UCSD-AML1 (cell line): ENCODE data around the gene EMX1.

Experiments used
- DNase-seq: peaks from one replicate; lab custom pipeline; 2025; ENCODE audit not compliant: unreplicated experiment; lab: John Stamatoyannopoulos, UW

Gene EMX1

DNA sequence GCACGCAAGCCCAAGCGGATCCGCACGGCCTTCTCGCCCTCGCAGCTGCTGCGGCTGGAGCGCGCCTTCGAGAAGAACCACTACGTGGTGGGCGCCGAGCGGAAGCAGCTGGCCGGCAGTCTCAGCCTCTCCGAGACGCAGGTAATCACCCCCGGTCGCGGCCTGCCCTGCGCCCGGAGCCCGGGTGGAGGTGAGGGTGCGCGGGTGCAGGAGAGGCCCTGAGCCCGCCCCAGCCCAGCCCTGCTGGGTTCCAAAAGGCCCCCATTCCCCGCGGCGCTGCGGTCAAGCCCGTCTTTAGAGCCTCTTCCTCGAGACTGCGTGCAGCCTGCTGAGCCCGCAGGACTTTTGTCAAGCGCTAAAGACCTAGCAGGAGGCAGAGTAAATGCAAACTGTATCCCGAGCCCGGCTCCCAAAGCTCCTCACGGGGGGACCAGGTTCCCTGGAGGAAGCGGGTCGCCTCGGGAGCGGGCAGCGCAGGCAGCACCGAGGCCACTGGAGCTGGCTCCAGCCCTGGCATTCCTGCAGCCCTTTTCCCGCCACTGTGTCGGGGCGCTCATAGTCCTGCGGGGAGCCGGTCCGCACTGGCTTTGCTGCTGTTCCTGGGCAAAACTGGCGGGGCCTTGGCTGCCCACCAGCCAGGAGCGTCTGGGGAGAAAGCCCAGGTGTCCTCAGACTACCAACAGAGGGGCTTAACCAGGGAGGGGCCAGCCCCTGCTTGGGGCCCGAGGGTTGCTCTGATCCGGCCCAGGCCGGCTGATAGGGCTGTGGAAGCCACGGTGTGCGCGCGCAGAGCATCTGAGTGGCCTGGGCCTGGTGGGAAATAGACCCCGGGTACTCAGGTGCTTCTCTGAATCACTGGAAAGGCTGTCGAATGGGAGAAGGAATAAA, 7.3 kb downstream of the EMX1 start:
- no peak for DNase-seq

DNA sequence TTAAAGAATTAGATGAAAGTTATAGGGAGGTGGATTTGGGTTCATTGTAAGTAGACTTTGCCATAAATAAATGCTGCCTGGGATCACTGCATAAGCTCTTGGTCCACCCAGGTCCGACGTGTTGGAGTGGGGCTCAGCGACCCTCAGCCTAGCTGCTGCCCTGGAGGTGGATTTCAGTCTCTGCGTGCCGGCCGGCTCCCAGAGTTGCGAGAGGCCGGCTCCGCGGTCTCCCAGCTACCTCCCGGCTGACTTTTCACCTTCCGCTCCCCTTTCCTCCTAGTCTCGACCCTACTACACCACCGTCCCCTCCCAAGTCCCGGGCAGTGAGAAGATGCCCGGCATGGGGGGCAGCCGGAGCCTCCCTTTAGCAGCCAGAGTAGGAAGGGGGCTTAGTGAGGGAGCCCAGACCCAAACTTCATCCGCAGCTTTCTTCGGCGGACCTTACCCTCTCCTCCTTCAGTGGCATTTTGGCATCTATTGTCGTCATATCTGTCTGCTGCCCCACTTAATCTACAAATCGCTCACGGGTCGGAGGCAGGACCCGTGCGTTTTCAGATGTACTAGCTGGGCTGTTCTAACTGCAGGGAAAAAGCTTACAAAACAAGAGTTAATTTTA, 8.1 kb downstream of the EMX1 start:
- no peak for DNase-seq

DNA sequence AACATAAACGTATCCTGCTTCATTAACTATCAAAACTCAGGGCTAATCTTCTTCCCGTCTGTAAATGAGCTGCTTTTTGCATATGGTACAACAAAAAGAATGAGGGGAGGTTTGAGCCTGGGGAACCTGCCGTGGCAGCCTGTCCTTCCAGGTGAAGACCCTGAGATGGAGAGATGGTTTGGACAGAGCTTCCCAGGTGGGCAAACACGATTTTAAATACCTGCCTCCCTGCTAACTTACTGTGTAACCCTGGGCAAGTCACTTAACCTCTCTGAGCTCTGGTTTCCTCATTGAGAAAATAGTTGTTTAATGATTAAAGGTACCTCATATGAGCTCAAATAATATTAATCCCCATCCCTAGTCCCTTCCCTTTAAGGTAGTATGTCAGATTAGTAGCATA, 9.0 kb downstream of the EMX1 start:
- no peak for DNase-seq

DNA sequence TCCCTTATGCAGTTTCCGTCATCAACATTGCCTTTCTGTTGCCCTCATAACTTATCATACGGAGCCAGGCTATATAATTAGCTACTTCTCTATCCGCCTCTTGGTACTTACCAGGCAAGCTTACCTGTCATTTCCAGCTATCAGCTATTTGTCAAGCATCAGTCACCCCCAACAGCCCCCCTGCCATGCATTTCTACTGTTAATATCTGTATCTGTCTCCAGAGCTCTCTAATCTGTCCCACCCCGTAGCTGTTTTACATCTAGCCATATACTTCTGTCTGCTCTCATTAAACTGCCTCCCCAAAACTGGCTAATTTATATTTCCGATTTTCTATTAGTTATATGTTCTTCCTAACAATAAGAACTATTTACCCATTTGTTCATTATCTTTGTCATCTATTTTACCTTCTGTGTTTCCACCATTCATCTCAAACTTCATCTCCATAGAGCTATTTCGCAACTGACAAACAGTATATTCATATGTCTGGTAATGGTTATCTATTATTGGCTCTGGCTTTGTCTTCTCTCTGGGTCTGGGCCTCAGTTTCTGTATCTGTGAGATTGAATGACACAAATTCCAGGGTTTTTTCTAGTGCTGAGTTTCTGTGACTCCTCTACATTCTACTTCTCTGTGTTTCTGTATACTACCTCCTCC, 9.6 kb downstream of the EMX1 start:
- DNase-seq = no peak

DNA sequence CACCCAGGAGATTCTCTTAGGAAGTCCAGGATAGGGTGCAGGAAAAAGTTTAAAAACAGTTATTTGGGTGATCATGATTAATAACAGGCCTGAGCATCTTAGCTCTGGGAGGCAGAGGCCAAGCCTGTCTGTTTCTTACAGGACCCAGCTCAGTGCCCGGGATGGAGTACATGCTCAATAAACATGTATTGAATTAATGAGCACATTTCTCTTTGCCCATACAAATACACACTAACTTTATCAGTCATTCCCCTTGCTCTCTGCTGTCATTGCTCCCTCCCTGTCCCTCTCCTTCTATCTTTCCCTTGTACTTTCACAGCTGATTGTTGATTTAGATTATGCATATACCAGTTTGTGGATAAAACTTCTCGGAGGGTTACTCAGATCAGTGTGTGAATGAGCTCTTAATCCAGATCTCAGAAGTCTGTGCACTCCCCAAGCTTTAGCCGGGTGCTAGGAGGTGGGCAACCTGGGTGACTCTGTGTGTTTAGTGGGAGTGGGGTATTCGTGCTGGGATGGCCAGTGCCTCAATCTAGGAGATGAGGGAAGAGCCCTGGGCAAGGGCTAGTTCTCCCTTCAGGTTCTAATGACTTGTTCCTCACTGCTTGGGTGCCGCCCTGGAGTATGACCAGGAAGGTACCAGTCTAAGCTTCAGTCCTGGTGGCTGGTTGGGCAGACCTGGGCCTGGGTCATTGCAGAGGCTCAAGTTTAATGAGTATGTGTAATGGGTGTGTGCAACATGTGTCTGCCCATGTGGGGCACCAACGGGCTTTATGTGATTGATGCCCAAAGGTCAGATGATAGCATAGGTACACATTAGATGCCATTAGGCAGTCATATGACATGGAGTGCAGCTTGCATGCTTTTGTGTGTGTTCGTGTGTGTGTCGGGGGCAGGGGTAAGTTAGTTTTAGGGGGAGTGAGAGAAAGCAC, 10.6 kb downstream of the EMX1 start:
- no peak for DNase-seq

DNA sequence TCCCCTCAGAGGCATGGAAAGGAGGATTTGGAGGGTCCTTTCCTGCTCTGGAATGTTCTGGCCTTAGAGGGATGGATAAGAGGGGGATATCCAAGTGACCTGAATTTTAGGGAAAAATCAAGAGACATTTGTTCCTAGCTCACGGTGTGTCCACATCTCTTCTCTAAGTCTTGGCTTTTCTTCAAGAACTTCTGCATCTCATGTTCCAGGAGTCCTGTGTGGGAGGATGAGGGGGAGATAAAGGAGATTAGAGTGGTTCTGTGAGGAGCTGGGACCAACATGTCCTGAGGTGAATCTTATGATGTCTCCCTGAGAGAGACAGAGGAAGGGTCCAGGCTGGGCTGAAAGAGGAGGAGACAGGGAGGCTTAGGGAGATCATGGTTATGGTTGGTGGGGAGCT, 11.7 kb downstream of the EMX1 start:
- no peak for DNase-seq

DNA sequence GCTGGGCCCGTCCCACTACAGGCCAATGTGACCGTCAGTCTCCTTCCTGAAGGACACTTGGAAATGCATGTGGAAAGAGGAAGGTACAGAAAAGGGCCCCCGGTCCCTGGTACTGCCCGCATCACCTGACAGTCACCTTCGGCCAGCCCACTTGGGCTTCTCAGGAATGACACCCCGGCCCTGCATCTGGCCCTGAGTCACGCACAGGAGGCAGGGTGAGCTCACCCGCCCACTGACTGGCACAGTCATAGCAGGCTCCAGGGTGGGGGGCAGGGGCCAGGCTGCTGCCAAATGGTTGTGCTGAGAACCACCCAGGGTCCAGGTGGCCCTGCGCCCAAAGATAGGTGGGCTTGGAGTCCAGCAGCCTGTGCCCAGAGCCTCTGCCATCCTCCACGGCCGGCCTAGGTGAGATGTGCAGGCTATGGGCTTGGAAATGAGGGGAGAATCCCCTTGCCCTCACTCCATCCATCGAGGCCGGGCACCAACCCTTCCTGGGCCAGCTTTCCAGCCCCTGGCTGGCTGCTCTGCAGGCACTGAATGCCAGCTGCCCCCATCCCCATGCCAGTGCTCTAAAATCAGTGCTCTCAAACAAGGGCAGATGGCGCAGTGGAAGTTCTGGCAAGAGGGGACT, 14.1 kb downstream of the EMX1 start:
- no peak for DNase-seq

DNA sequence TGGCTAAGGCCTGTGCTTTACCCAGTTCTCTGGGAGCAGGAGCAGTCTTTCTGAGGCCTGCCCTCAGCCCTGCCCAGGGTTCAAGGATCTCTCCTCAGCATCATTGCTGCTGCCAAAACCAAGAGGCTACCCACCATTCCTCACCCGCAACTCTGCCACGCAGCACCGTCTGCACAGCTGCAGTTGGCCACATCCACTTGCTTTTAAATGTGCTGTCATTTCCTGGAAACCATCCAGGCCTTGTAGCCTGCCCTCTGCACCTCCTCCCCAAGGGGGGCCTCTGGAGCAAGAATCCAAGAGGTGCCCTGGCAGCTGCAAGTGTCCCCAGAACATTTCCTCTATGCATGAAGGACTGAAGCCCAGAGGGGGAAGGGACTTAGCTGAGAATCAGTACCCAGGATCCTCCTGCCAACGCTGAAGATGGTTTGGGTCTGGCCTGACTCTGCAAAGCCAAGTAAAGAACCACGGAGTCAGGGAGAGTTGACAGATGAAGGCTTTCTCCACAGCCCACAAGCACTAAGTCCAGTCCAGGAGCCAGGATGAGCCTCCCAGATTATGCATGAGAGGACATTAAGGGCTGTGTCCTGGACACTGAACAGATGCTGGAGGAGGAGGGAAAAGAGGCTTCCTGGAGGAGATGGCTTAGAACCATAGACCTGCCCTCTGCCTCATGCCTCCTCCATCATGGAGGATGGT, 14.9 kb downstream of the EMX1 start:
- DNase-seq = no peak

DNA sequence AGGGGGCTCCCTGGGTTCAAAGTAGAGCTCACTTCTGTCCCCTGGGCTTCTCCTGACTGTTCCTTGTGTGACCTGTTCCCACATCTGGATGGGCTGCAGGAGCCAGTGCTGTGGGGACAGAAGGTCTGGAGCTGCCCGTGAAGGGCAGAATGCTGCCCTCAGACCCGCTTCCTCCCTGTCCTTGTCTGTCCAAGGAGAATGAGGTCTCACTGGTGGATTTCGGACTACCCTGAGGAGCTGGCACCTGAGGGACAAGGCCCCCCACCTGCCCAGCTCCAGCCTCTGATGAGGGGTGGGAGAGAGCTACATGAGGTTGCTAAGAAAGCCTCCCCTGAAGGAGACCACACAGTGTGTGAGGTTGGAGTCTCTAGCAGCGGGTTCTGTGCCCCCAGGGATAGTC, 15.5 kb downstream of the EMX1 start:
- no peak for DNase-seq

DNA sequence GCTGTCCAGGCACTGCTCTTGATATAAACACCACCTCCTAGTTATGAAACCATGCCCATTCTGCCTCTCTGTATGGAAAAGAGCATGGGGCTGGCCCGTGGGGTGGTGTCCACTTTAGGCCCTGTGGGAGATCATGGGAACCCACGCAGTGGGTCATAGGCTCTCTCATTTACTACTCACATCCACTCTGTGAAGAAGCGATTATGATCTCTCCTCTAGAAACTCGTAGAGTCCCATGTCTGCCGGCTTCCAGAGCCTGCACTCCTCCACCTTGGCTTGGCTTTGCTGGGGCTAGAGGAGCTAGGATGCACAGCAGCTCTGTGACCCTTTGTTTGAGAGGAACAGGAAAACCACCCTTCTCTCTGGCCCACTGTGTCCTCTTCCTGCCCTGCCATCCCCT, 15.9 kb downstream of the EMX1 start:
- DNase-seq = no peak

DNA sequence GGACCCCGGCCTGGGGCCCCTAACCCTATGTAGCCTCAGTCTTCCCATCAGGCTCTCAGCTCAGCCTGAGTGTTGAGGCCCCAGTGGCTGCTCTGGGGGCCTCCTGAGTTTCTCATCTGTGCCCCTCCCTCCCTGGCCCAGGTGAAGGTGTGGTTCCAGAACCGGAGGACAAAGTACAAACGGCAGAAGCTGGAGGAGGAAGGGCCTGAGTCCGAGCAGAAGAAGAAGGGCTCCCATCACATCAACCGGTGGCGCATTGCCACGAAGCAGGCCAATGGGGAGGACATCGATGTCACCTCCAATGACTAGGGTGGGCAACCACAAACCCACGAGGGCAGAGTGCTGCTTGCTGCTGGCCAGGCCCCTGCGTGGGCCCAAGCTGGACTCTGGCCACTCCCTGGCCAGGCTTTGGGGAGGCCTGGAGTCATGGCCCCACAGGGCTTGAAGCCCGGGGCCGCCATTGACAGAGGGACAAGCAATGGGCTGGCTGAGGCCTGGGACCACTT, 16.4 kb downstream of the EMX1 start:
- no peak for DNase-seq

DNA sequence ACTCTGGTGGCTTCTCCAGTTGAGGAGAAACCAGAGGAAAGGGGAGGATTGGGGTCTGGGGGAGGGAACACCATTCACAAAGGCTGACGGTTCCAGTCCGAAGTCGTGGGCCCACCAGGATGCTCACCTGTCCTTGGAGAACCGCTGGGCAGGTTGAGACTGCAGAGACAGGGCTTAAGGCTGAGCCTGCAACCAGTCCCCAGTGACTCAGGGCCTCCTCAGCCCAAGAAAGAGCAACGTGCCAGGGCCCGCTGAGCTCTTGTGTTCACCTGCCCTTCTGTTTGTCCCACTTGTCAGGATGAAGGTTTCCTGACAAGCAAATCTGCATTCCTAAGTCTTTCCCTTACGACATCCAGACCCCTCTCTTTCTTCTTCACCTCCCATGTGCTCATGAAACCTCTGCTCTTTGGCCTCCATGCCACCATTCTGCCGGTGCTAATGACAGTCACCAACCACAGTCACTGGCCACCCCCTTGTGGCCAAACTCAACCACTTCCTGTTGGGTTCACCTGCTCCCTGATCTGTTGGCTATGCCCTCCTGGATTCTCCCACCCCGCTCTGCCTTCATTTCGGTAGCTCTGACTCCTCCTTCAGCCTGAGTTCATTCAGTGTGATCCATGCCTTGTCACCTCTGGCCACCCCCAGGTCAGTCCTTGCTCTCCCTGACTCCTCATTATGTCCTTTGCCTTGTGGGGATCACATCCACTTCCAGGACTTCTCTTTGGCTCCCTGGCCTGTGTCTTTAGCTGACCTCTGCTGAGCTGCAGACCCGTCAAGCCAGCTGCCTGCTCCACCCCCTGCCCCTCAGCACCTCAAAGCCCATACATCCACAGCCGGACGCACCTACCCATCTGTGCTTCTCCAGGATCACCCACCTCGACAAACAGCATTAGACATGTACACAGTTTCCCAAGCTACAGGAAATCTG, 17.6 kb downstream of the EMX1 start:
- peak; percentile 17 for DNase-seq

DNA sequence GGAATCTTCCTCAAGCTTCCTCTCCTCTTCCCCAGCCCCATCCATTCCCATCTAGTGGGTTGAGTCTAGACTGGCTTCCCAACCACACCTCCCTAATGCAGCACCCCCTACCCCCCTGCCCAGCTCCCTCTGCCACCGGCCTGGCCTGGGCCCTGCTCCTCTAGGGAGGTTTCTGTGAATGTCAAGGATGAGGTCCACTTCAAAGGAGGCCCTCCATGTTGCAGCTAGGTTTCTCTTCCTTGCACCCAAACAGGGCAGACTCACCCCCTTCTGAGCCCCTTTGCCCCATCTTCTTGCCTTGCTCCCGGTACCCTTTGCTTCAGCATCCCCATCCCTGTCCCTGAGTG, 18.3 kb downstream of the EMX1 start:
- DNase-seq = no peak

DNA sequence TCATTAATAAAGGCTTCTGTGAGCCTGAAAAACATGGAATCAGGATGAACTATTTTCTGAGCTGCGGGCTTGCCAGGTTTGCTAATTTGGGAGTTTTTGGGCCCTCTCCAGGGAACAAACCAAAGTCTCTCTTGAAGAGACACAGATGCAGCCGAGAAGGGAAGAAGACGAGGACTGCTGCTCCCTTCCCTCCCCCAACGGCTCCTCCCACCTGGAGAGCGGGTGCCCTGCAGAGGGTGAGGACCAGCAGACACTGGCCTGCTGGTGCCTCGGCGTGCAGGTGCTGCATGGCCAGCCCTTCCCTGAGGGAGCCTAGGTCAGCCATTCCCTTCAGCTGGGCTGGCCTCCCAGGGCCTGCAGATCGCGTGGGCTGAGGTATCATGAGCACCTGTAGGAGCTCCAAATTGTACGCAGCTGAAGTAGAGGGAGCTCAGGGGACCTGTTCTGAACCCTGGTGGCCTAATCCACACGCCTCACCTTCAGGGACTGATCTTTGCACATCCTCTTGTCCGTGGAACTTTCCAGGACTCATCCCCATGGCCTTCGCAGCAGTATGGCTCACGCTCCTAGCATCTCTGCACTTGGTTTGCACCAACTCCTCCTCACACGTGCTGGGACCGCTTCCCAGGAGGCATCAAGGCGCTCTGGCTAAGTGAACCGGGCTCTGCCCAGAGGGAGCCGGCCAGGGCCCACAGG, 19.5 kb downstream of the EMX1 start:
- no peak for DNase-seq

DNA sequence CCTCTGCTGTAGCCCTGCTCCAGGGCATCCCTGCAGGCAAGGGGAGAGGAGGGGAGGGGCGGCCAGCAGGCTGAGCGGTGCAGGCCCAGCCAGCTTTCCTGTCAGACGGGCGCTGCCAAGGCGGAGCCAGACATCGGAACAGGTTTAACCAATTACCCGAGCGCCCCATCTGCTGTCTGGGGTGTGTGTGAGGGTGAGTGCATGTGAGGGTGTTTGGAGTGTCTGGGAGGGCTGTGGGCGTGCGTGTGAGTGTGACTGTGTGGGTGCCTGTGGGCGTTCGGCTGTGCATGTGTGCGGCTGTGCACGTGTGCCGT, 20.0 kb downstream of the EMX1 start:
- no peak for DNase-seq

DNA sequence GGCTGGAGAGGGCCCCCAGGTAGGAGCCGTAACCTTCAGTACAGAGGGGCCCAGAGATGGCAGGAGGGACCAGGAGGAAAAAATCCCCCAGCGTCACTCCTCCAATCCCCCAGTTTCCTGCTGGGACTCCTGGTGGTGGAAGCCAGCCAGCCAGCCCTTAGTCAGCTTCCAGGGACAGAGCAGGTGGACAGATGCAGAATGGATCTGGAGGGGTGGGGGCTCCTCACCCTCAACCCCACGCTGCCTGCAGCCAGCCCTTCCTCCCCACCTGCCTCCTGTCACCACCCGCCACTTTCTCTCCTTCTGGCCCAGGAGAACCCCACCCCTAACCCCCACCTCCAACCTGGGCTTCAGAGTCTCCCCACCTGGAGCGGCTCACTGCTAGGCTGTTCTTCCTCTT, 21.1 kb downstream of the EMX1 start:
- DNase-seq = no peak

DNA sequence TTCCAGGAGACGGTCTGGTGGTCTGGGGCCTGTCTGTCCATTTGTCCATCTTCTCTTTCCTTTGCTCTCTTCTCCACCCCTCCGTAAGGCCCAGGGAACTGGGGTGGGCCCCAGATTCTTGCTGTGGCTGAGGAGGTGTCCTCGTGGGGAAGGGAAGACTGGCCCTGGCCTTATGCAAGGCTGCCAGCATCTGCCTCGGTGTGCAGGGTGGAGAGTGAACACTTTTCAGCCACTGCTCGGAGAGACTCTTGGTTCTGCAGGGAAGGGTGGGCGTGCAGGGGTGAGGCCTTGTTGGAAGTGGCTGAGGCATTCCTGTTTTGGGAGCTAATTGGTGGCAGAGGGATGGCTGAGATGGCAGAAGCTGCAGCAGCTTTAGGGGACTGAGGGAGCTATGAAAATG, 23.0 kb downstream of the EMX1 start:
- no peak for DNase-seq

DNA sequence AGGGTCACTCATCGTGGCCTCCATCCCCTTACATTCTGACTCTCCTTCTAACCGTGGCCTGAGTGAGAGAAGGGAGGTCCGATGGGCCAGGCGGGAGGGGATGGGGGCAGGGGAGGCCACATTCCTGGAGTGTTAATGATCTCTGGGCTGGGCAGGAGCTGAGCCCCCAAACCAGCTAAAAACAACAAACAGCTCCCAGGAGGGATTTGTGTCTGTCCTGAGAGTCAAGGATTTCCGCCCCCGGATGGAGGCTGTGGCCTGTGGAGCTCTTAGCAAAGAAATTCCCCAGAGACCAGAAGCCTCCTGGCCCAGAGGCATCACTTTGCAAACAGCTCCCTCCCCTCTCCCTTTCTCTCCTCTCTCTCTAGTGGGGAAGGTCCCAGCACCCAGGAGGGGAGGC, 23.5 kb downstream of the EMX1 start:
- DNase-seq = no peak

DNA sequence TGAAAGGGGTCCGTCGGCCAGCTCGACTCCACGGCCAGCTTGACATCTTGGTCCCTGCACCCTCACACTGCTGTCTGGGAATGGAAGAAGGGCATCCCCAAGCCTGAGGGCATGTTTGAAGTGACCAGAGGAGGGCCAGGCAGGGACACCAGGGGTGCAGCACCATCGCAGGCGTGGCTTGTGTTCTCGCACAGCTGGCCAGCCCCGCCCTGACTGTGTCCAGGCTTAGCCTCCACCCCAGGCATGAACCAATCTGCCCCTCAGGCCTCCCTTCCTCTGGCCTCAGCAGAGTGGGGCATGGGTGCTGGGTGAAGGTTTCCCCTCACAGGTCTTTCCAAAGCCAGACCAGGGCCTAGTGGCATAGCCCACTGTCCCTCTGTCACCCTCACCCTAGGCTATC, 25.0 kb downstream of the EMX1 start:
- DNase-seq = no peak
